GM19438 (cell line): Measurements from ENCODE around the gene TBX18.

Experiments
- ATAC-seq: cut with Tn5 transposase; IDR thresholded peaks from one replicate; pipeline ENCODE4 v1.9.1; 2021; ENCODE audit warnings: low read depth; ENCODE audit not compliant: unreplicated experiment

Gene TBX18

DNA sequence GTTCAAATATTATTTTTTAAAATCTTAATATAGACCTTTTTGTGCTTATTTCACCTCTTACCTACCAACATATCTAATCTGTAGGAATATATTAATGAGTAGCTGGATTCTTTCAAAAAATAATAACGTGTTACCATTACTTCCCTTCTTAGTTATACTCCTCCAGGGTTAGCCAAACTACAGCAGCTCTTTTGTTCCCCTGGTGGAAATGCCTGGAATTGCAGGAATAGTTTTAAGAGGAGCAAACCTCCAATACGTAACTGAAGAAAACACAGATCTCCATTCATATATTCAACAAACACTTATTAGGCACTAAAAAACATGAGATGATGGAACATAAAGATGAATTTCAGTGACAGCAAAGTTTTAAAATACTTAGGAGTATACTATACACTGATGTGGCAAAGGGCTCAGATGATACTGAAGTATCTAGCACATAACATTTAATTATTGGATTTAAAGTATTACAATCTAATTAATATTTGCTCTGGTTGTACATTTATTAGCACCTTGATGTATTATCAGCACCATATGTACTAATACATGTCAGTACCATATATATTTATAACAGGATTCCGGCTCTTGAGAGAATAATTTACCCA lies 78.3 kb downstream of the TBX18 start:
- ATAC-seq: no peak

- no peak for ATAC-seq
These were observed 82.6 kb downstream of the TBX18 start for GRCh38 chr6:84681693-84682326.

- no peak for ATAC-seq
These were observed 88.7 kb downstream of the TBX18 start for GRCh38 chr6:84675651-84676050.

GRCh38 chr6:84674395-84674794 lies 90.0 kb downstream of the TBX18 start:
- no peak for ATAC-seq

- no peak for ATAC-seq
These were observed 93.2 kb downstream of the TBX18 start for GRCh38 chr6:84671183-84671582.

- no peak for ATAC-seq
These were observed 94.5 kb downstream of the TBX18 start for GRCh38 chr6:84669945-84670344.

GRCh38 chr6:84667252-84668213 lies 96.9 kb downstream of the TBX18 start:
- no peak for ATAC-seq

DNA sequence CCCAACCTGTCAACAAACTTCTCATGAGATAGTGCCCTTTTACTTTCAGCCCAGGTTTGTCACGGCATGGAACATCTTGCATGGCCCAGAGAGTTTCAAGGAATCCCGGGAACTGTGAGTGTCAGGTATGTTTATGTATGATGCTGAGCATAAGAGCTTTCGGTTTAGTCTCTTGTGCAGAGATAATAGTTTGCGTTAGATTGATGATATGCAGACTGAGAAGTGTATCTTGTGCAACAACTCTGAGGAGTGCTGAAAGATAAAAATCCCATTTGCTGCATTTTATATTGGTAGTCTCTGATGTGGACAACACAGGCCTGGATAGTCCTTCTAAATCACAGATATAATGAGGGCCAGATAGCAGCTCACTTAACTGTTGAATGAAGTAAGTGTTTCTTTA lies 99.0 kb downstream of the TBX18 start:
- ATAC-seq: no peak

- no peak for ATAC-seq
These were observed 100.5 kb downstream of the TBX18 start for GRCh38 chr6:84663866-84664265.

GRCh38 chr6:84657486-84657885 lies 106.9 kb downstream of the TBX18 start:
- no peak for ATAC-seq

DNA sequence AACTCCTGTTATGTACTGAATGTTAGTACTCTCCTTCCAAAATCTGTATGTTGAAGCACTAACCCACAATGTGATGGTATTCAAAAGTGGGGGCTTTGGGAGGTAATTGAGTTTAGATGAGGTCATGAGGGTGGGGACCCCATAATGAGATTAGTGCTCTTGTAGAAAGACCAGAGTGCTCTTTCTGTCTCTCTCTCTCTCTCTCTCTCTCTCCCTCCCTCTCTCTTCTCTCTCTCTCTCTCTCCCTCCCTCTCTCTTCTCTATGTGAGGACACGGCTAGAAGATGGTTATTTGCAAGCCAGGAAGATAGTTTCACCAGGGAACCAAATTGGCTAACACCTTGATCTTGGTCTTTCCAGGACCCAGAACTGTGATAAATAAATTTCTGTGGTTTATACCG lies 107.4 kb downstream of the TBX18 start:
- no peak for ATAC-seq

DNA sequence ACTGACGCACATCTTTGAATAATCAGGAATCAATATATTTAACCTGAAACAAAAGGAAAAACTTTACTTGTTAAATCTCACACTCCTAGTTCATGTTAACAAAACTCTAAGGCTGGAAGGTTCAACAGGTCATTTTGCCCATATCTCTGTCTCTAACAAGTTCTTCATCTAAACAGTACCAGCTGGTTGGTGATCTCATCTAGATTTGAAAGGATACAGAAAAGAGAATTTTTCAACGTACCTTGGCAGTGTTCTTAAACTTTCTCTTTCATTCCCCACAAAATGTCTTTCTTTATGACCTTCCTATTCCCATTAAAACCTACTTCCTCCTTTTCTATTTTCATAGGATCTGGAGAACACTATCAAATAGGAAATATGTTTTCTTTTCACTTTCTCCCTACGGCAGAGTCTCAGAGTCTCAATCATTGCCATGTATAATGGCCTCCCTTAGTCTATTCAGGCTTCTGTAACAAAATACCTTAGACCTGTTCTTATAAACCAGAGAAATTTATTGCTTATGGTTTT lies 111.3 kb downstream of the TBX18 start:
- no peak for ATAC-seq

GRCh38 chr6:84652356-84653026 lies 111.9 kb downstream of the TBX18 start:
- ATAC-seq: no peak

GRCh38 chr6:84651583-84651982 lies 112.8 kb downstream of the TBX18 start:
- no peak for ATAC-seq

GRCh38 chr6:84648444-84648843 lies 116.0 kb downstream of the TBX18 start:
- no peak for ATAC-seq

DNA sequence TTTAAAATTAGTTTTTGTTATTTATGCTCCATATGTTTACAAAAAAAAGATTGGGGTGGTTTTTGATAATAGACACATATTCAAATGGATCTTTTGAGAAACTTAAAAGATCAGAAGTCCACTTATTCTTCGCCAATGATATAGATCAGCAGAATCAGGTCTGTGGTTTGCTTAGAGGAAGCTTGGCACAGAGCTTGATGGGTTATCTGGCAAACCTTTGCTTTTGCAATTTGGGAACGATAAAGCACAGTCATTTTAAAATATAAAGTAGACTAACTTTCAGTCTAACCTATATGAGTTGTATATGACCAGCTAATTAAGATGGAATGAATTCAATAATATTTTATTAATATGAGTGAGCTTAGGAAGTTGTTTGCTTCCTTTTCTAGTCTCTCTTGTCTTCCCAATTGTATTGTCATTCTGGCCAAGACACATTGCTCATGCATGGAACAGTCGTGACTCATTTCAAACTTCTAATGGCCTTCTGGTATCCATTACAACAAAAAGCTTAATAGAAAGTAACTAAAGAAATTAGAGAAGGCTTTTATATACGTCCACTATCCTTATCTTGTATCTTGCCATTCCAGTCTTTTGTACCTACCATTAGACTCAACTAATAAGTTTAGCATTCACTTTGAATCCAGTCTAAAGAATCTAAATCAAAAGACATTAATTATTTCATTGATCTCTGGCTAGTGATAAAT lies 118.7 kb downstream of the TBX18 start:
- ATAC-seq: no peak

DNA sequence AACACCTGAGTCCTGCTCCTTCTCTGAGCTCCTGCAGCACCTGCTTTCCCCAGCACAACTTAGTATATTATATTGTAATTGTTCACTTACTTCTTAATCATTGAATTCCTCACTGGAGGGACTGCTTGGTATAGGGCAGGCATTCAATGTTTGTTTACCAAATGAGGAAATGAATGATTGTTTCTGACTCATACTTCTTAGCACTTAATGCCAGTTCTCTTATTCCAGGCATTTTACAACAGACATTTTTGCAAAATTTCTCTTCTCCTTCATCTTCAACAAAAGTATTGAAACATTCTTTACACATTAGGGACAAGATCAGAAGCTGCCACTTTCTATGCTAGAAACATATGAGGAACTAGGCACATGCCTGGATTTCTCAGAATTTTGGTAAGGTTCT lies 119.4 kb downstream of the TBX18 start:
- ATAC-seq: no peak

- no peak for ATAC-seq
These were observed 120.6 kb downstream of the TBX18 start for GRCh38 chr6:84643778-84644177.

DNA sequence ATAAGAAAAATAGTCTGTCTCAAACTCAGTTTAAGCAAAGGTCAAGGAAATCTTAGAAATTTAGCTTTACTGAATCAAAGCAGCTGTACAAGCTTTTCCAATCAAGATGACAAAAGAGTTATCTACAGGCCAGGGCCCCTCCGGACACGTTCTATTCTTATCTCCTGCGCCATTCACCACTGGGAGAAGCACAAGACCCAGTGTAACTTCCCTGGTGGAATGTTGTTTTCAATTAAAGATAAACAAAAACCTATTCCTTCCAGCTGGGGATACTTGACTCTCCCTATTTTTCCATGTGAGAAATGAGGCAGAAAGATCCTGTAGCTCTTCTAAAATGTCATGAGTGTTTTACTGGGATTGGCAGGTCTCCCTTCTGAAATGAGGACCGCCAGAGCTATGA lies 123.3 kb downstream of the TBX18 start:
- ATAC-seq: no peak

DNA sequence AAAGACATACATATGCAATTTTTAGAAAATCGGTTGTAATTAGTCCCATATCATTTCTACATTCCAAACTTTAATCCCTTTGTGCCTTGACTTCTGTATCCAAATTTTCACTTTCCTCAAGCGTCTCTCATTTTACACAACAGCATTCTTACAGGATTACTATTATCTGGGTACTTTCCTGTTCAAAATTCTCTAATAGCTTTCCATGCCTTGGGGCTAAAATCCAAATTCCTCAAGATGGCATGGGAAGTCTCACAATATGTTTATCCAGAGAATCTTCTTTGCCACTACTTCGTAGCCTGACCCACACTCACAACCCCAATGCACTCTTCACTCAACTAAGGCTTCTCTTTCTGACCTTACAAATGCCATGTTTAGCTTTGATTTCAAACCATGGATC lies 125.0 kb downstream of the TBX18 start:
- ATAC-seq: no peak
